ENCODE results near the gene ATP8A2. TPM values are rescaled to one million over a fixed set of nuclear protein-coding genes. Genes with fewer than 3 reads are reported as not detected.

ATP8A2 gene
- total RNA-seq, 4 donors from 2014 or later, result 0.18 to 11.6 (median 1.8) TPM

DNA sequence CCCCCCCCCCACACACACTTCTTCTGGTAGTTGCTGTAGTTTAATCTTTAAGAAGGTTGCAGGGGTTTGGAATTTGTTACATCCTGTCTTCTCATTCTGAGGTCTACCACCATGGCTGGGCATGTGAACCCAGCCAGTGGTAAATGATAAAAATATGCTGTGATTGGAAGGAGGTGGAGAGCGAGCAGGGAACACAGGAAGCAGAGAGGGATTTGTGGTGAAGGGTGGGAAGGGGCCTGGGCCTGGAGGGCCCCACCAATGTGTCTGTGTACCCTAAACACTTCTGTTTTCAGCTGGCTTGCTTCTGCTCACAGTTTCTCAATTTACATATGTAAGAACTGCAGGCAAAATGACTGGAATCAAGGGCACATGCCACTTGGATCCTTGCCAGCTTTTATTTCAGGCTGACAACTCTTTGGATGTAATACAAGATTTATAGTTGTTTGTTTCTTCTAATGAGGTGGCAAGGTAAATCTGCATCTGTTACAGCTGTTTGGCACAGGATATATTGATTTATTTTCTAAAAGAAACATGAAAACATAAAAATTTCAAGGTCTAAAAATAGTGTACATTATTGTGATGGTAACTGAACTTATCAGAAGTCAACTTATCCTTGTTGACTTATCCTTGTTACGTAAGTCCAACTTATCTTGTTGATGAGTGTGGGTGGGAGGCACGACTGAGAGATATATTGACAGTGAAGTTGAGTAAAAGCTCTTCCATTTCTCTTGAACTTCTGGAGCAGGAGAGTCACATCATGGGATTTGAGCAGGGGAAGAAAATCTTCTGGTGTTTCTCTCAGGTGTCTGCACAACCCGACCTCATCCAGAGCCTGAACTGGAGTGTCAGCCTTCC, 366.8 kb downstream of the ATP8A2 start:
- Histone ChIP-seq H3K27me3 (no peaks in the 10 kb centered on the region), H3K36me3 (no peaks in the 10 kb centered on the region), H3K9me3 (no peaks in the 10 kb centered on the region), H3K4me1 (no peaks in the 10 kb centered on the region), H3K27ac (no peak overlapping the region), H3K4me3 (no peak overlapping the region)
- TF ChIP-seq, protein P1, sequence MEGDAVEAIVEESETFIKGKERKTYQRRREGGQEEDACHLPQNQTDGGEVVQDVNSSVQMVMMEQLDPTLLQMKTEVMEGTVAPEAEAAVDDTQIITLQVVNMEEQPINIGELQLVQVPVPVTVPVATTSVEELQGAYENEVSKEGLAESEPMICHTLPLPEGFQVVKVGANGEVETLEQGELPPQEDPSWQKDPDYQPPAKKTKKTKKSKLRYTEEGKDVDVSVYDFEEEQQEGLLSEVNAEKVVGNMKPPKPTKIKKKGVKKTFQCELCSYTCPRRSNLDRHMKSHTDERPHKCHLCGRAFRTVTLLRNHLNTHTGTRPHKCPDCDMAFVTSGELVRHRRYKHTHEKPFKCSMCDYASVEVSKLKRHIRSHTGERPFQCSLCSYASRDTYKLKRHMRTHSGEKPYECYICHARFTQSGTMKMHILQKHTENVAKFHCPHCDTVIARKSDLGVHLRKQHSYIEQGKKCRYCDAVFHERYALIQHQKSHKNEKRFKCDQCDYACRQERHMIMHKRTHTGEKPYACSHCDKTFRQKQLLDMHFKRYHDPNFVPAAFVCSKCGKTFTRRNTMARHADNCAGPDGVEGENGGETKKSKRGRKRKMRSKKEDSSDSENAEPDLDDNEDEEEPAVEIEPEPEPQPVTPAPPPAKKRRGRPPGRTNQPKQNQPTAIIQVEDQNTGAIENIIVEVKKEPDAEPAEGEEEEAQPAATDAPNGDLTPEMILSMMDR (IDR thresholded peaks at IDR 0.05), result no peak
- no peak for TF ChIP-seq POLR2A (IDR thresholded peaks at IDR 0.05)
- DNase-seq, result no peak

DNA sequence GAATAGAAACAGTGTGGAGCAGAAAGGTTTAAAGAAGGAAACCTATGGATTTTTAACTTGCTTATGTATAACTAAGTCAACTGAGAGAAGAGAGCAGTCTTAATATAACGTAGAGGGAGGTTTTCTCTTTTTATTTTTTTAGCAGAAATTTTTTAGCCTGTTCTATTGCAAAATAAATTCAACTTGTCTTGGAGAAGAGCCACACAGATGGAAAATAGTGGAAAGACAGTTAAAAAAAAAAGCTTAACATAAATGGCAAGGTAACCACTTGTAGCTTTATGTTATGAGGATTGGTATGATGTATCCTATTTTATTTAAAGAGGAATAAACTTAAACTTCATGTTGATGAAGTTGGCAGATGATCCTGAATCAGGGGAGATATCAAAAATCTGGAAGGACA, 367.6 kb downstream of the ATP8A2 start:
- DNase-seq, result no peak
- no peaks in the 10 kb centered on the region for H3K4me1 ChIP-seq
- no peak overlapping the region for H3K27ac ChIP-seq
- no peaks in the 10 kb centered on the region for H3K27me3 ChIP-seq
- TF ChIP-seq, protein P1 (IDR thresholded peaks at IDR 0.05), result no peak
- TF ChIP-seq POLR2A (IDR thresholded peaks at IDR 0.05), result no peak
- H3K4me3 ChIP-seq, result no peak overlapping the region
- no peaks in the 10 kb centered on the region for H3K9me3 ChIP-seq
- no peaks in the 10 kb centered on the region for H3K36me3 ChIP-seq

DNA sequence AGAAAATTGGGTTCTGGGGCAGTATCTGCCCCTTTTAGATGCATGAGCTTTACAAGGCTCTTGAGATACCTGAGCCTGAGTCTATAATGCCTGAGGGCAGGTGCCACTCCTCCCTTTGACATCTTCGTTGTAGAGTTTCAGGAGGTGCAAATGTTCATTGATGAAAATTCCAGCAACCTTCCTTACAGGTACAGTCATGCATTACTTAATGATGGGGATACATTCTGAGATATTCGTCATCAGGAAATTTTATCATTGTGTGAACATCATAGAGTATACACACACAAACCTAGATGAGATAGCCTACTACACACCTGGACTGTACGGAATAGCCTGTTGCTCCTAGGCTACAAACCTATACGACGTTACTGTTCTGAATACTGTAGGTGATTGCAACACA, 370.0 kb downstream of the ATP8A2 start:
- Histone ChIP-seq H3K9me3 (no peaks in the 10 kb centered on the region), H3K4me1 (no peaks in the 10 kb centered on the region), H3K27me3 (no peaks in the 10 kb centered on the region), H3K4me3 (no peak overlapping the region), H3K27ac (no peak overlapping the region), H3K36me3 (no peaks in the 10 kb centered on the region)
- TF ChIP-seq POLR2A (IDR thresholded peaks at IDR 0.05), result no peak
- TF ChIP-seq, protein P1 (IDR thresholded peaks at IDR 0.05), result no peak
- DNase-seq, result no peak

DNA sequence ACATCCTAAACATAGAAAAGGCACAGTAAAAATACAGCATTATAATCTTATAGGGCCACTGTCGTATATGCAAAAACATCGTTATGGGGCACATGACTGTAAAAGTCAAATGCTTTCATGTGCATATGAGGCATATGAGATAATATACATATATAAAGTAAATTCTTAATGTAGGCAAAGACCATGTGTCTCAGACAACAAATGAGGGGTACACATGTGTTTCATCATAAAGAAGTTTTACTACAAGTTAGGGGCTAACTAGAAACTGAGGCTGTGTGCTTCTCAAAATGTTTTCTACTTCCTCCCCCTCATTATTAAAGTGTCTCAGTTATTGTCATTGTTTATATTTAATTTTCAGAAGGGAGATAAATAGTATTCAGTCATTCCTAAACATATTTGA, 370.4 kb downstream of the ATP8A2 start:
- TF ChIP-seq POLR2A (IDR thresholded peaks at IDR 0.05), result no peak
- TF ChIP-seq, protein P1 (IDR thresholded peaks at IDR 0.05), result no peak
- Histone ChIP-seq H3K4me3 (no peak overlapping the region), H3K4me1 (no peaks in the 10 kb centered on the region)

DNA sequence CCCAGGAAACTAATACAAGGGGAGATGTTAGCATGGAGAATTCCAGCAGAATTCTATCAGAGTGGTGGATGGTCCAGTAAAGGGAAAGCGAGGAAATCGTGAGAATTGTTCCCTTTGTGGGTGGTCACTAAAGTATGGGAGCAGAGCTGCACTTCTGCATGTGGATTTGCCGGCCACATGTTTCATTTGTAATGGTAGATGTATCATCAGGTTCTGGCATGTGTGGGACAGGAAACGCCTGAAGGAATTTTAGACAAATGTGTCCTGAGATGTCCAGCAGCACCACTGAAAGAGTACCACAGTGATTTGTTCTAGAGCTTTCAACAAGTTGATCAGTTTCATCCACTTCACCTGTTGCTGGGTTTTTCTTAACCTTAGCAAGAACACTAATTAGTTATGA, 371.6 kb downstream of the ATP8A2 start:
- H3K36me3 ChIP-seq, result no peaks in the 10 kb centered on the region
- DNase-seq, result no peak

More for the DNA sequence above, 370.4 kb downstream of the ATP8A2 start:
- DNase-seq, result no peak
- H3K27ac ChIP-seq, result no peak overlapping the region
- no peaks in the 10 kb centered on the region for H3K9me3 ChIP-seq
- H3K27me3 ChIP-seq, result no peaks in the 10 kb centered on the region
- no peaks in the 10 kb centered on the region for H3K36me3 ChIP-seq

More for the DNA sequence above, 371.6 kb downstream of the ATP8A2 start:
- H3K9me3 ChIP-seq, result no peaks in the 10 kb centered on the region
- TF ChIP-seq POLR2A (IDR thresholded peaks at IDR 0.05), result no peak
- TF ChIP-seq, protein P1 (IDR thresholded peaks at IDR 0.05), result no peak
- no peaks in the 10 kb centered on the region for H3K4me1 ChIP-seq
- H3K27ac ChIP-seq, result no peak overlapping the region
- no peak overlapping the region for H3K4me3 ChIP-seq
- H3K27me3 ChIP-seq, result no peaks in the 10 kb centered on the region
